GOT3 (cell line): ENCODE results near the gene RHOH.

Experiments
- DNase-seq: peaks from one replicate; lab custom pipeline; 2025; ENCODE audit warnings: mixed read lengths; lab: John Stamatoyannopoulos, UW

The RHOH gene

DNA sequence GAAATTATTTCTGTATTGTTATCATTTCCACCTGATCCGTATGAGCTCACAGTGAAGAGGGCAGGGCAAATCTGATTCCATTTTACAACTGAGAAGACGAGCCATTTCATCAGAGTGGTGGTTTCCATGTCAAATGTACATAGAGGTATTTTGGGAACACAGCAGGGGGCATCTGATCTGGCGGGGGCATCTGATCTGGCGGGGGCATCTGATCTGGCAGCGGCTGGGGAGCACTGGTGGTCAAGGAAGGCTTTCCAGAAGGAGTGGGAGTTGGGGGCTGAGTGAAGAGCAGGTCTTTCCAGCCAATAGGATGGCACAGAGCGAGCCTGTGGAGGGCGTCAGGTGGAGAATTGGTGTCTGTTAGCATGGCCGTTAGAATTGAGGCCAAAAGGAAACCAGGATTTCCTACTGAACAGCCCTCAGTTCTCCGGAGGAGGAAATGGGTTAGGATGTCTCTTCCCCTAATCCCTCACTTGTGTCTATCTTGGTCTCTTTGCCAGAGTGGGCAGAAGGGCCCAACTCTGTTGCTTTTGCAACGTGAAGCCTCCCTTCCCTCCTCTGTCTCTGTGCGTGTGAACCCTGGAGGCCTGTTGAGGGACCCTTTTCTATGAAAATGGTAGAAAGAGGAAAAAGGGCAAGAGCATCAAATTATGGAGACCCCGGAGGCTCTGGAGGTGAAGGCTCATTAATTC lies 41.3 kb downstream of the RHOH start:
- no peak for DNase-seq

DNA sequence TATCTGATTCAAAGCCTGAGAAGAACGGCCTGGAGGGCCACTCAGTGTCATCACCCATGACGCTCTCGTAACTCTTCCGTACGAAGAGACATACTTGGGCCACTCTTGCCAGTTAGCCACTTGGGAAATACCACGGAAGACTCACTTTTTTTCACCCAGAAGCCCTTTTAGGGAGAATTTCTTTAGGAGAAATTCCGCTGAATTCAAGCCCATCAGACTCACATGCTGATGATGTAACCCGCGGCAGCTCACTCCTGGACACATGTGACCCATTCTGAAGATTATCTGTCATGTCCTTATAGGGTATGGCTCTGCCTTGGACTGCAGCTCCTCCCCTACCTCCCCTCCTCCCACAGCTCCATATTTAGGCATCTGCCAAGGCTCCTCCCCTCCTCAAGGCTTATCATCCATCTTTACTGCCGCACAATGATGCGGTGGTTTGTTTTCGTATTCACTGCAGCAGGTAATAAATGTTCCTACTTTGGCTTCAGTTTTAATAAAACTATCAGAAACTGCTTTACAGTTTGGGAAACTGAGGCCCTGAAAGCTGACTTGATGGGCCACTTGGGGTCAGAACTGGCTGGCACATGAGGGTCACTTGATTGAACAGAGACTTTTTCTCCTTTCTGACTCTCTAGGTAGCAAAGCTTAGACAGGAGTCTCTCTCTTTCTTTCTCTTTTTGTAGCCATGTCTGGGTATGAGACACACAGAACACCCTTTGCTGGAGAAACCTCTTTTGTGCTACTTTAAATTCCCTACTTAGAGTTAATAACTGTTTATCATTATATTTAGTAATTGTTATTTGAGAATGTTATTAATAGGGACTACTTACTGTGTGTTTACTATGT lies 42.1 kb downstream of the RHOH start:
- DNase-seq: no peak

DNA sequence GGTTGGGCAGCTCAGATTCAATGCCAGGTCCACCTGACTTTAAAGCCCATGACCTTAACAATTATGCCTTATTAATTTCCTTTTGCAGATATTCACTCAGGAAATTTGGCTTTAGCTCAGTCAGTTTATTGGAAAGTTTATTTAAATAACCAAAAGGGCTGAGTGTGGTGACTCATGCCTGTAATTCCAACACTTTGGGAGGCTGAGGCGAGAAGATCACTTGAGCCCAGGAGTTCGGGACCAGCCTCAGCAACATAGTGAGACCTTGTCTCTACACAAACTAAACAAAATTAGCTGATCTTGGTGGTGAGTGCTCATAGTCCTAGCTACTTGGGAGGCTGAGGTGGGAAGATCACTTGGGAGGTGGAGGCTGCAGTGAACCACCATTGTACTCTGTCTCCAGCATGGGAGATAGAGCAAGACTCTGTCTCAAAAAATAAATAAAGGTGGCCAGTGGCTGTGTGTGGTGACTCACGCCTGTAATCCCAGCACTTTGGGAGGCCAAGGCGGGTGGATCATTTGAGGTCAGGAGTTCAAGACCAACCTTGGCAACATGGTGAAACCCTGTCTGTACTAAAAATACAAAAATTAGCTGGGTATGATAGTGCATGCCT lies 43.3 kb downstream of the RHOH start:
- no peak for DNase-seq

DNA sequence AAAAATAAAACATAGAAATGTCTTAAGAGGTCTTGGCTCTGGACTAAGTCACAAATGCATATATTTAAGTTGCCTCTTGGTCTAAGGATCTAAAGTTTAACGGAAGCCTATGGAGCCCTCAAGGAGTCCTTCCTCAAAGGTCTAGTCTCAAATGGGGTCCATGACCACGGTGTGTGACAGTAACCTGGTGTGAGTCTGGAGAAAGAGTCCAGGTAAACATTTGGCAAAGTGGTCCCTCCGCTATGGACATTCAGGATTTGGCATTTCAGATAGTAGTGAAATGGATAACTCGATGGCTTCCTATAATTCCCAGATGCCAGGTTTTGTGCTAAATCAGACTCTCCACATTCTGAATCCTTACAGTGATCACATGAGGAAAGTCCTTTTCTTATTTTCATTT lies 44.2 kb downstream of the RHOH start:
- no peak for DNase-seq

DNA sequence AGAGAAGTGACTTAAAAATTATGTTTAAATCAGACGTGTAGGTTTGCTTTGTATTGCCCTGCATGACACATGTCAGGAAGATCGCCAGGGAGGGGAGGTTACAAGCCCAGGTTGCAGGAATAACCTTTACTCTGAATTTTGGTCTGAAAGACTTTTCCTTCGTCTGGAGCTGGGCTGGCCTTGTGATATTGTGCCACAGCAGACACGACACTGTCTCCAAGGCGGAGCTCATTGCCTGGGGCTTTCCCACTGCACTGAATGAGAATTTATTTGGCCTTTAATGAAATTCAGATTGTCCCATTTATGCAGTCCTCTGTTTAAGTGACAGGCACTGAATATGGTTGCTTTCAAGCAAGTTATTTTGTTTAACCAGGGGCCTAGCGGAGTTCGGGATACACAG lies 45.1 kb downstream of the RHOH start:
- DNase-seq: no peak

DNA sequence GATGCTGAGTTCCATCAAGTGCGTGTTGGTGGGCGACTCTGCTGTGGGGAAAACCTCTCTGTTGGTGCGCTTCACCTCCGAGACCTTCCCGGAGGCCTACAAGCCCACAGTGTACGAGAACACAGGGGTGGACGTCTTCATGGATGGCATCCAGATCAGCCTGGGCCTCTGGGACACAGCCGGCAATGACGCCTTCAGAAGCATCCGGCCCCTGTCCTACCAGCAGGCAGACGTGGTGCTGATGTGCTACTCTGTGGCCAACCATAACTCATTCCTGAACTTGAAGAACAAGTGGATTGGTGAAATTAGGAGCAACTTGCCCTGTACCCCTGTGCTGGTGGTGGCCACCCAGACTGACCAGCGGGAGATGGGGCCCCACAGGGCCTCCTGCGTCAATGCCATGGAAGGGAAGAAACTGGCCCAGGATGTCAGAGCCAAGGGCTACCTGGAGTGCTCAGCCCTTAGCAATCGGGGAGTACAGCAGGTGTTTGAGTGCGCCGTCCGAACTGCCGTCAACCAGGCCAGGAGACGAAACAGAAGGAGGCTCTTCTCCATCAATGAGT lies 46.6 kb downstream of the RHOH start:
- no peak for DNase-seq

DNA sequence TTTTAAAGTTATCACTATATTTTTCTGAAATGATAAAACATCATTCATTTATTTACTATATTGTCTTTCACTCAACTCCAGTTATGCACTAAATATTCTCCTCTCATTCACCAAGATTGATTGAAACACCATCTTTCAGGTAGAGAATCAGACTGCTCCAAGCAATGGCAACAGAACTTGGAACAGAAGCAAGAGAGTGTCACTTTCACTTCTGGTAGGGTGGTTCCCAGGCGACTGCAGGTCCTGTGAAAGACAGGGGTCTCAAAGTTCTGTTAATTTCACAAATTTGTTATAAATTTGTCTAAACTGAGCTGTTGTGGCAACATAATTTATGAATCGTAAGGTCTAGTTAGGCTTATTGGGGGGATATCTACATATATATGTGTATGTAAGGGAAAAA lies 47.8 kb downstream of the RHOH start:
- DNase-seq: no peak

DNA sequence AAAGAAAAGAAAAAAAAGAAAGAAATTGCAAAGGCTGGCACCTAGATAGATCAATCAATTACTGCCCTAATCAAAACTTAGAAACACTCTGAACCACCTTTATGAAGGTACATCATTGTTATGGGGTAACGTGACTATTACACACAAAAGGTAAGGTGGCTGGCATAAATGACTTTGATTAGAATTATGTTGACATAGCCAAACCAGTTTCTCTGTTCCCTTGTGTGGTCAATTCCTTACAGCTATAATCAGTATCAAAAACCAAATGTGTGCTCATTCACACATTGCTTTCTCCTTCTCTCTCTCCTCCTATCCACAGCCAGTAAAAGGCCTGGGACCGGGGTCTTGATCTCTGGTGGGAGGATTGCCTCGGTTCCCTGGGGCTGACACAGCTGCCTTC lies 48.7 kb downstream of the RHOH start:
- no peak for DNase-seq

DNA sequence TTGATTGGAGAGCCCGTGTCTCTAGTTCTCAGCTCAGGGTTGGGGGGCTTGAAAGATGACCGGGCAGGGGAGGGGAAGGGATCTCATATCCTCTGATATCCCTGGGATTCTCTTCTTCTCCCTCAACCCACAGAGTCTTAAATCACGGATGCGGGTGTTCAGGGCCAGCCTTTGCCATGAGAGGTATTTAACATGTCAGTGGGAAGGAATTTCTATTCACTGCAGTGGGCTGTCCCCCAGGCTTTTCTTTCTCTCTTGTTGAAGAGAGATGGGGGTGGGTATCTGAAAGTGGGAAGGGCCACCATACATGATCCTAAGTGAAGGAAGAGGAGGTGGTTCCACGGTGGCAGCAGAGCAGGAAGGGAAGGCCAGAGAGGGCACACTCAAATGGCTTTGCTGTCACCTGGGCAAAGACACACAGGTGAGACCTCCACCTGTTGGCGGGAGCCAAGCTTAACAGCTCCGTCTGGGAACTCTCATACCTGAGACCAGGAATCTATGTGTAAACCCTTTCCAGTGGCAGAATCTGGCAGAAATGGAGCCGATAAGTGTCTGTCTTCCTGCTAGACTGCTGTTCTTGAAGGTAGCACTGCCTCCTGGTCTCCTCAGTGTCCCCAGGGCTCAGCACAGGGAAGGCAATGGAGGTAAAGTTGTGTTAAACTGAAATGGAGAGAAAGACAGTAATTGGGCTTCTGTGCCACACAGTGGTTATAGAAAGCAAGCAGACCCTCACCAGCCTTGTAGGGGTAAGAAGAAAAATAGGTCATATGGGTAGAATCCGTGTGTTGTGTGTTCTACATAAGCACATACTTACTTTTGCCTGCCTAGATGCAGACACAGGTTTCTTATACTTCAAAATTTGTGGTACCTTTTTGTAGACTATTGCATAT lies 49.4 kb downstream of the RHOH start:
- DNase-seq: no peak

DNA sequence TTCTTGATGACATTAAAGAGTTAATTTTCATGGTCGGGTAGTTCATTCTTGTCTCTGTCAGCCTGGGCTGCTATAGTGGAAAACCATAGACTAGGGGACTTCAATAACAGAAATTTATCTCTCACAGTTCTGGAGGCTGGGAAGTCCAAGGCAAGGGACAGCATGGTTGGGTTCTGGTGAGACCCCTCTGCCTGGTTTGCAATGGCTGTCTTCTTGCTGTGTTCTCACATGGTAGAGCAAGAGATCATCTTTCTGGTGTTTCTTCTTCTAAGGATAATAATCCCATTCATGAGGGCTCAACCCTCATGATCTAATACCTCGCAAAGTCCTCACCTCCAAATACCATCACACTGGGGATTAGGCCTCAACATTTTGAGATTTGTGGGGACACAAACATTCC lies 50.1 kb downstream of the RHOH start:
- no peak for DNase-seq

DNA sequence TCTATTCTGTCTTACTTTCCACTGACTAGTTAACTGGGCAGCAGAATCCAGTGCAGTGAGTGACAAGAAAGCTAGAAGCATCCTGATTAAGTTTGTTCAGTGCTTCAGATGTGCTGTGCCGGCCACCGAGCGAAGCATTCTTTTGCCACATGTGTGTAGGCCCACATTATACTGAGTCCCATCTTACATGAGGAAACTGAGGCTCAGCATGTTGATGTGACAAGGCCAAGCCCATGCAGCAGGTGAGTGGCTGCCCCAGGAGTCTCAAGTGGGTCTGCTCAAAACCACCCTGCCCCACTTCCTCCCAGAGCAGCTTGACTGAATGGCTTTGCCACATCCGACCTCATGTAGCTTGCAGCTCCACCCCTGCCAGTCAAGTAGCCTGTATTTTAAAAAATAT lies 50.5 kb downstream of the RHOH start:
- DNase-seq: no peak

DNA sequence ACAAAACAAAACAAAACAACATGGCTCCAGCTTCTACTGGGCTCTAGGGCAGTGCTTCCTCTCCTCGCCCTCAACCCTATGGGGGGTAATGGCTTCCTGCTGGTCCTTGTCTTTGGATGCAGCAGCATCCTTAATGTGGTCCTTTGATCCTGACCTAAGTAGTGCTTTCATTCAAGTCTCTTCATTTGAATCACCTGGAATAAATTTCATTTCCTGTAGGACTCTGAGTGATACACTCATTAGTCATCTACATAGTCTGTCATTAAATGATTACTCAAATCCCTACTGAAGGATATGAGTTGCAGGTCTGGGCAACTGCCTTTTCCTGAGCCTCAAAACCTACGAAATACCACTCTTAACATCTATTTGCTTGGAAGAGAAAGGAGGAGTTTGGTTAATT lies 54.5 kb downstream of the RHOH start:
- DNase-seq: no peak

DNA sequence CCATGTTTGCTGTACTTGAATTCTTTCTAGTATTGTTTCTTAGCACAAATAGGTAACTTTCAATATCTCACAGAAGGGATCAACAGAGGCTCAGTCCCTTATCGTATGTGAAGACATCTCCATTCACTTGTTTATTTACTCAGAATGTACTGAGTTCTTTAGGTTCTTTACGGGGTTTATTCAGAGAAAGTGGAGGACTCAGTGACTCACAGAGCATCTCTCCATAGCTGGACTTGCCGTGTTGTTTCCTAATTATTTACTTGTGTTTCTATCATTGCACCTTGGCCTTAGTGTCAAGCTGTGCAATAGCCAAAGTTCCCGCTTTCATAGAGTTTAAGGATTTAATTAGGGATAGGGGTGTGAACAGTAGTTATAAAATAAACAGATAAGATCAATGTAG lies 57.1 kb downstream of the RHOH start:
- no peak for DNase-seq

DNA sequence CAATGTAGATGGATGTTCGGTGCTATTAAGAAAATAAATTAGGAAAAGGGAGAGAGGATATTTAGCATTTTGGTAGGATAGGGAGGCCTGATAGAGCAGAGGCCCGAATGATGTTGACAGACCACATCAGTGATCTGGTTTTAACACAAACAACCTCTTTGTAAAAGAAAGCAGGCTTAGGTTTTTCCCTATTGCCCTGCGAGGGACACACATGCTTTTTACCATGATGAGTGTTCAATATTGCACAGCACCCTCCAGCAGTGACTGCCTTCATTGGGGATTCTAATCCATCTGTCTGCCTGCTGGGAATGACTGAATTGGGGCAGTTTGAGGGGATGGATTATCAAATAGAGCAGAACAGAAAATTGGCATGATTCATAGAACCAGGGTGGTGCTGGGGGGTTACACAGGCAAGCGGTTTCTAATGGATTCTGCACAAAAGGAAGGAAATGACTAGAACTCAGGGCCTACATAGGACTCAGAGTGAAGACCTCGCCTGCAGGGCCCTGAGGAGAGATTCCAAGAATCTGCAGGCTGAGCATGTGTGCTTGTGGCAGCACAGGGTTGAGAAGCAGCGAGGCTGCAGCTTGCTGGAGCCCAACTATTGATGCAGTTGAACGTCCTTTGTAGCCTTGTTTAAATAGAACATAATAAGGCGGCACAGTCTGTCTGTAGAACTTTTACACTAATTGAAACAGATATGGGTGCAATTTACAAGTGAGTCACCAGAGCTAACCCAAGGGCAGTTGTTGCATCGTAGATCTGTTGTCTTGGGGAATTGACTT lies 58.0 kb downstream of the RHOH start:
- no peak for DNase-seq

DNA sequence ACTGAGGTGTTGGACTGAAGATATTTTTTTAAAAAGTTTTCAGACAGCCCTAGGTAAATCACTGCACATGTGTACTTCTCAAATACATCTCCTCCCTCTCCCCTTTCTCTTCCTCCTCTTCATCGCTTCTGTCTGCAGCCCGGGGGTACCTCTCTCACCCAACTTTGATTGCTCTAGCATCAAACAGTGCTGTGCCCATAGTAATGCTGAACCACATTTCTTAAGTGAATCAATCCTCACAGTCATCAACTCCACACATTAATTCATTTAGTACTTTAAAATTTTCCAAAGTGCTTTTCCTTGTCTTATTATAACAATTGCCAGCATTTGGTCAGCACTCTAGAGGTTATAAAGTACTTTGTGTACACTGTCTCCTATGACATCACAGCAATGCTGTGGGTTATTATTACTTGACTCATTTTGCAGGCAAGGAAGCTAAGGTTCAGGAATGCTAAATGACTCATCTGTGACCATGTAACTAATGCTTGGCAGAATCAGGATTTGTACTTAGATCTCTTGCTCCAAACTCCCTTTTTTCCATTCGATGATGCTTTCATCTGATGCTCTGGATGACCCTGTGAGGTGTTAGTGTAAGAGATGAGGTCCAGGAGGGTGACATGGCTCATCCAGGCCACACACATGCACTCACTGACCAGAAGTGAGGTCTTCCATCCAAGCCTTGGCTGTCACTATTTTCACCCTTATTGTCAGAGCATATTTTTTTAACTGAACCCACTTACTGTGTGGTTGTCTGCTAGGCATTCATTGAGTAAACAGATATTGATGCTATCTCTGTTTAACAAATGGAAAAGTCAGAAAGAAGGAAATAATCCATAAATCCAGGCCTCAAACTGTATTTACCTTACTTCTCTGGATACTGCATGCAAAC lies 58.8 kb downstream of the RHOH start:
- no peak for DNase-seq

DNA sequence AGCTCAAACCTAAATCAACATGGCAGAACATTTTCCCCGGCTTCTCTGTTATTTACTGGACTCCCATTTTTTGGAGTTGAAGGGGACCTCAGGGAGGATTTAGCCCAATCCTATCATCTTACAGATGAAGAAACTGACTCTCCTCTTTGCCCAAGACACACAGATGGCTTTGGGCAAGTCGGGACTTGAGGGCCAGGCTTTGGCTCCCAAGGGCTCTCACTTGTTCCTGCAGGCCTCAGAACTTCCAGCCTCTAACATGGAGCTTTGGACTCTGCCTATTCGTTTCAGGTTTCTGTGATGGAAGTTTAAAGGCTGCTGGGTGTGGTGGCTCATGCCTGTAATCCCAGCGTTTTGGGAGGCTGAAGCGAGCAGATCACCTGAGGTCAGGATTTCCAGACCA lies 59.5 kb downstream of the RHOH start:
- DNase-seq: no peak

DNA sequence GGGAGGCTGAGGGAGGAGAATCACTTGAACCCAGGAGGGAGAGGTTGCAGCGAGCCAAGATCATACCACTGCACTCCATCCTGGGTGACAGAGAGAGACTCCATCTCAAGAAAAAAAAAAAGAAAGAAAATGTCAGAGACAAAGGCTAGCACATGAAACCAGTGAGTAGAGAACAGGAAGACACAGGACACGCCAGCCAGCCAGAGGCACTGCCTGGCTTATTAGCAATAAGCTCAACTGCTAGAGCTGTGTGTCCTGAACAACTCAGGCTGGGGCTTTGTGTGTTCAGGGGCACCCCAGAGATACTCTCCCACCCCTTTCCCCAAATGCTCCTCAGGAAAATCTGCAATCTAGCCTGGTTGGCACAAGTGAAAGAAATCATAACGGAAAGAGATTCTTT lies 60.0 kb downstream of the RHOH start:
- no peak for DNase-seq

DNA sequence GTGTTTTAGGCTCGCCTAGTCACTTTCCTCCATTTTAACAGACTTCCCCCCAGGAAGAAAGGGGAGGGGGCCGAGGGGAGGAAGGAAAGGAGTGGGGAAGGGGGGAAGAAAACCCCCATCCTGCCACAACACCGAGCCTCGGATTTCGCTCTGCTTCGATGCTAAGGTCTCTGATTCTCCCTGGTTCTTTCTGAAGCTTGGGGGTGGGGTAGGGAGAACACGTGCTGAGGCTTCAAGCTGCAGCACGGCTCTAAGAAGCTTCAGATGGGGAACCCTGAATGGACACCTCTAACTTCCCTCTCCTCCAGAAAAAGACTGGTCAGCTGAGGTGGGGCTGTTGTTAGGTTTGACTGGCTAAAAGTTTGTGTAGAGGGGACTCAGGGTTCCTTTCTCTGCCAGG lies 61.8 kb downstream of the RHOH start:
- no peak for DNase-seq

DNA sequence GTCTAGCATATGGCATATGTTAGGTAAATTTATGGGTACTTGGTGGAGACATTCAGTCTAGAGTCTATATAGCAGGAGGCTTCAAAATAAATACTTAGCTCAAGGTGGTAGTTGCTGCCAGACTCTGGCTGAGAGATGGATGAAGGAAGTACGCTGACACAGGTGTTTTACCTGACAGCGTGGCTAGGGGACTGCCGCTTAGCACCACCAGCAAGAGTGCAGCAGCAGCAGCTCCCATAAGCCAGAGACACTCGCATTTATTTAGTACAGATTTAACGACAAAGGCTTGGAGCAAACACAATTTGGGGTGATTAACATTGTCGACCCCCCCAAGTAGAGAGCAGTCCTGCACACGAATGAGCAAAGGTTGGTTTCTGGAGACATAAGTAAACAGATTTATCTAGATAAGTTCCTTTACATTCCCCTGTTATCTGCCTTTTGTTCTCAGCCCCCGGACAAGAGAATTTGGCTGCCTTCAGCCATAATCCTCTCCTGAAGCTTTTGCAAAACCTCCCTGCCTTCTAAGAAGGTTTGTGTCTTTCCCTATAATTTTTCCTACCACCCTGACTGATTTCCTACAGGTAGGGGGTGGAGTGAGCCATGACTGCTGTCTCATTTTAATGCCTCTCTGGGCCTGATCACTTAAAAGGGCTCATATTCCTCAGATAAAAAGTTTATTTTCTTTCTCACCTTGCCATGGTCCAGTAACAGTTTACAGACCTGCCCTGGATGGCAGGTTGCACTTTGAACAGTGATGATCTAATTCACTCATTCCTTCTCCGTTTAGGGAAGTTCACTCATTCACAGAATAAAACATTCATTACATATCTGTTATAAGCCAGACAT lies 64.6 kb downstream of the RHOH start:
- DNase-seq: no peak
